ENCODE measurements around the gene SESN1.

SESN1 gene

DNA sequence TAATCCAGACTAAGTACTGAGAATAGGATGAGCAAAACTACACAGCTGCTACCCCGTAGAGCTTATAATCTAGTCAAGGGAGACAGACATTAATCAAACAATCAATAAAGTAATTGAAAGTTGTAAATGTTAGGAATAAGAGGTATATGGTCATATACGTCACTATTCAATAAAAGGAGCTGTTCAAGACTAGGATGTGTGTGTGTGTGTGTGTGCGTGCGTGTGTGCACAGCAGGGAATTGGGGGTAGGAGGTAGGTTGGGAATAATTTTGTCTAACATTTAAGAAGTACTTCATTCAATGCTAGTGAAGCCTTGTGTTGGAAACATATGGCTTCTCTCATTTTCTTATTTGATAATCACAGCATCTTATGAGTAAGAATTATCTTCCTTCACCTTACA is 41.8 kb downstream of the SESN1 start:
- H3K27me3 ChIP-seq (ENCODE audit: insufficient read depth, low read depth): no peaks in the 10 kb centered on the region
- TF ChIP-seq, protein P1, sequence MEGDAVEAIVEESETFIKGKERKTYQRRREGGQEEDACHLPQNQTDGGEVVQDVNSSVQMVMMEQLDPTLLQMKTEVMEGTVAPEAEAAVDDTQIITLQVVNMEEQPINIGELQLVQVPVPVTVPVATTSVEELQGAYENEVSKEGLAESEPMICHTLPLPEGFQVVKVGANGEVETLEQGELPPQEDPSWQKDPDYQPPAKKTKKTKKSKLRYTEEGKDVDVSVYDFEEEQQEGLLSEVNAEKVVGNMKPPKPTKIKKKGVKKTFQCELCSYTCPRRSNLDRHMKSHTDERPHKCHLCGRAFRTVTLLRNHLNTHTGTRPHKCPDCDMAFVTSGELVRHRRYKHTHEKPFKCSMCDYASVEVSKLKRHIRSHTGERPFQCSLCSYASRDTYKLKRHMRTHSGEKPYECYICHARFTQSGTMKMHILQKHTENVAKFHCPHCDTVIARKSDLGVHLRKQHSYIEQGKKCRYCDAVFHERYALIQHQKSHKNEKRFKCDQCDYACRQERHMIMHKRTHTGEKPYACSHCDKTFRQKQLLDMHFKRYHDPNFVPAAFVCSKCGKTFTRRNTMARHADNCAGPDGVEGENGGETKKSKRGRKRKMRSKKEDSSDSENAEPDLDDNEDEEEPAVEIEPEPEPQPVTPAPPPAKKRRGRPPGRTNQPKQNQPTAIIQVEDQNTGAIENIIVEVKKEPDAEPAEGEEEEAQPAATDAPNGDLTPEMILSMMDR (conservative IDR thresholded peaks at IDR 0.05; ENCODE audit: low read depth, low read length): no peak
- H2AFZ ChIP-seq (ENCODE audit: low read depth): no peak overlapping the region
- H3K36me3 ChIP-seq (ENCODE audit: insufficient read depth): no peaks in the 10 kb centered on the region
- H3K4me2 ChIP-seq: peak overlapping the region; percentile 42; the same call in 1 of the 2 replicates
- no peak overlapping the region for H3K27ac ChIP-seq
- no peaks in the 10 kb centered on the region for H3K79me2 ChIP-seq (ENCODE audit: insufficient read depth, low read depth)
- no peak overlapping the region for H3K4me3 ChIP-seq (IDR thresholded peaks at IDR 0.05; ENCODE audit: insufficient read depth, low read depth, low read length)
- peaks cover 29% of the 10 kb centered on the region for H3K4me1 ChIP-seq (ENCODE audit: low read depth, poor library complexity, severe bottlenecking)
- H4K20me1 ChIP-seq (ENCODE audit: insufficient read depth): no peaks in the 10 kb centered on the region
- no peak overlapping the region for H3K9ac ChIP-seq

DNA sequence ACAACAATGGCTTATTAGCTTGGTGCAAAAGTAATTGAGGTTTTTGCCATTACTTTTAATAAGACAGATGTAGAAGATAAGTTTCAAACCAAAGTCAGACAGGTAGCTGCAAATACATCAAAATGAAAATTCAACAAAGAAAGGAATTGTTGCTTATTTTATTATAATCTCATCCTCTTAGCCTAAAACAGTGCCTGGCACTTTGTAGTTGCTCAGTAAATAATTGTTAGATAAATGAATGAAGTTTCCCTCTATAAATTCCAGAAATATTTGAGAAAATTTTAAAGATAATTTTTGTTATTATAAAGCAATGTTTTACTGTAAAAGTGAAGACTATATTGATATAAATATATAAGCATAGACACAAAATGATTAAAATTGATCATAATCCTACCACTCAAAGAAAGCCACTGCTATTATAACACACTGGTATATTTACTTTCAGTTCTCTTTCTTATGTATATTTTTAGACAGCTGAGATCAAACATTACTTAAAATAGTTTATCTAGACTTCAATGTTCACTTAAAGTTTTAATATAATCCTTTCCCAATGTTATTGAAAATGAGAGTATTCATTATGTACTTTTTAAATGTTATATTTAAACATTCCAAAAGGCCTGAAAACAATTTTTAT is 42.5 kb downstream of the SESN1 start:
- H2AFZ ChIP-seq (ENCODE audit: low read depth): no peak overlapping the region
- H3K27ac ChIP-seq: no peak overlapping the region
- no peaks in the 10 kb centered on the region for H3K36me3 ChIP-seq (ENCODE audit: insufficient read depth)
- peaks cover 29% of the 10 kb centered on the region for H3K4me1 ChIP-seq (ENCODE audit: low read depth, poor library complexity, severe bottlenecking)
- no peak overlapping the region for H3K4me3 ChIP-seq (IDR thresholded peaks at IDR 0.05; ENCODE audit: insufficient read depth, low read depth, low read length)
- H3K9ac ChIP-seq: no peak overlapping the region
- H4K20me1 ChIP-seq (ENCODE audit: insufficient read depth): no peaks in the 10 kb centered on the region
- TF ChIP-seq, protein P1 (conservative IDR thresholded peaks at IDR 0.05; ENCODE audit: low read depth, low read length): no peak
- H3K4me2 ChIP-seq: peak overlapping the region; percentile 42; the same call in 1 of the 2 replicates
- no peaks in the 10 kb centered on the region for H3K27me3 ChIP-seq (ENCODE audit: insufficient read depth, low read depth)
- H3K79me2 ChIP-seq (ENCODE audit: insufficient read depth, low read depth): no peaks in the 10 kb centered on the region

DNA sequence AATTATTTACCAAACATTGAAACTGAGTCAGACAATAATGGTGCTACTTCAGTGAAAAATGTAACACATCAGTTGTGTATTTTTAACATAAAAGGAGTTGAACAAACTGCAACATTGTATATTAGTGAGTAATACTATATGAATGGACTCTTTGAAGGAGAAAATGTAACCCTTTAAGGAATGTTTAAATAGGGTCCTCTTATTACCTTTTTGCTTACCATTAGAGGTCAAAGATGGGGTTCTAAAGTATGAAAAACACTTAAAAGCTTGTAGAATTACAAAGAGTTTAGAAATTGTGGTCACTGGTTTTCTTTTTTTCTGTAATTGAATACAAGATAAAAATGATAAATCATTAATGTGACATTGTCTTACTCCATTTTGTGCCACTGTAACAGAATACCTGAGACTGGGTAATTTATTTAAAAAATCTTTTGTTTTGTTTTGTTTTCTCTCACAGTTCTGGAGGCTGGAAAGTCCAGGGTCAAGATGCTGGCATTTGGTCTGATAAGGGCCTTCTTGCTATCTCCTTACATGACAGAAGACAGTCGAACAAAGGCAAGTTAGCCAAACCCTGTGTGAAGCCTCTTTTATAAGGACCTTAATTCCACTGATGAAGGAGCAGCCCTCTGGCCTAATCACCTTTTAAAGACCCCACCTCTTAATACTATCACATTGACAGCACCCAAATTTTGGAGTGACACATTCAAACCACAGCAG is 43.2 kb downstream of the SESN1 start:
- no peaks in the 10 kb centered on the region for H3K27me3 ChIP-seq (ENCODE audit: insufficient read depth, low read depth)
- no peak overlapping the region for H3K9ac ChIP-seq
- H3K4me3 ChIP-seq (IDR thresholded peaks at IDR 0.05; ENCODE audit: insufficient read depth, low read depth, low read length): no peak overlapping the region
- H3K27ac ChIP-seq: no peak overlapping the region
- peaks cover 29% of the 10 kb centered on the region for H3K4me1 ChIP-seq (ENCODE audit: low read depth, poor library complexity, severe bottlenecking)
- TF ChIP-seq, protein P1 (conservative IDR thresholded peaks at IDR 0.05; ENCODE audit: low read depth, low read length): no peak
- H2AFZ ChIP-seq (ENCODE audit: low read depth): no peak overlapping the region
- no peaks in the 10 kb centered on the region for H3K79me2 ChIP-seq (ENCODE audit: insufficient read depth, low read depth)
- no peaks in the 10 kb centered on the region for H4K20me1 ChIP-seq (ENCODE audit: insufficient read depth)
- H3K4me2 ChIP-seq: peak overlapping the region; percentile 42; the same call in 1 of the 2 replicates
- H3K36me3 ChIP-seq (ENCODE audit: insufficient read depth): no peaks in the 10 kb centered on the region

DNA sequence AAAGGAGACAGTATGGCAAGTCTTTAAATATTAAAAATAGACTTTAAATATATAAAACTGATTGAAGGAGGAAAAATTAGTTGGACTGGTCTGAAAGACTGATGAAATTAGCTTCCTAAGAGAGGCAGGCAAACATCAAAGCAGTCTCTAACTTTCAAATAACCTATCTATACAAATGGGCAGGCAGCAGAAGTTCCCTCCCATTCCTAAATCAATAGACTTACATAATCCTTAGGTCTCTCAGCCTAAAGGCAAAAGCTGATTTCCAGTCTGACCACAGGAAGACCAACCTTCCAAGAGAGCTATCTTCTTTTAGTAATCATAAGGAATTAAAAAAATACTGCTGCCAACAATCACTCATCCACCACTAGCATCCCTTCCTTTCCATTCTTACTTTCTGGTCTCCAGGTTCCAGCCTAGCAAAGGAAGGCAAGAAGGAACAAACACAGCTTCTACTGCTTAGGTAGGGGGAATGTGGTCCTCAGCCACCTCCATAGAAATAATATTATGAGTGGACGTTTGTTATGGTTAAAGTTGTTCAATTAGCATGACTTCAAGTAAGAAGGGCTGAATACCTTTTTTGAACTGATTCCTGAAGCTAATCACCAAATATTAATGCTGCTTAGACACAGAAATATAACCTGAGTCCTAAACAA is 44.1 kb downstream of the SESN1 start:
- Histone ChIP-seq H3K4me2 (no peak overlapping the region), H3K79me2 (ENCODE audit: insufficient read depth, low read depth) (no peaks in the 10 kb centered on the region), H3K27ac (no peak overlapping the region), H3K4me1 (ENCODE audit: low read depth, poor library complexity, severe bottlenecking) (peaks cover 29% of the 10 kb centered on the region), H2AFZ (ENCODE audit: low read depth) (no peak overlapping the region), H3K4me3 (IDR thresholded peaks at IDR 0.05; ENCODE audit: insufficient read depth, low read depth, low read length) (no peak overlapping the region), H3K36me3 (ENCODE audit: insufficient read depth) (no peaks in the 10 kb centered on the region), H3K27me3 (ENCODE audit: insufficient read depth, low read depth) (no peaks in the 10 kb centered on the region), H4K20me1 (ENCODE audit: insufficient read depth) (no peaks in the 10 kb centered on the region), H3K9ac (no peak overlapping the region)
- TF ChIP-seq, protein P1 (conservative IDR thresholded peaks at IDR 0.05; ENCODE audit: low read depth, low read length): no peak

All from KMS-11 (cell line).